Tibial nerve (tissue), 4 donors: ENCODE measurements around the gene CDK5.

Experiments
- CTCF ChIP-seq, 5 experiments: fragments of 200-600 bp in 3 of 5; fragments of 450-650 bp in 2 of 5; sonication (generic) in 3 of 5; IDR thresholded peaks; one replicate each; pipeline ENCODE4 v1.5.1; 2016 to 2019; ENCODE audit warnings: antibody characterized with exemption in 5 of 5, mild to moderate bottlenecking in 3 of 5, moderate library complexity in 2 of 5
- EP300 ChIP-seq, 2 donors: sonication (generic); formaldehyde crosslinking; IDR thresholded peaks; one replicate each; pipeline ENCODE4 v1.6.1; 2017; ENCODE audit warnings: antibody characterized with exemption in 2 of 2, mild to moderate bottlenecking in 1 of 2

DNA sequence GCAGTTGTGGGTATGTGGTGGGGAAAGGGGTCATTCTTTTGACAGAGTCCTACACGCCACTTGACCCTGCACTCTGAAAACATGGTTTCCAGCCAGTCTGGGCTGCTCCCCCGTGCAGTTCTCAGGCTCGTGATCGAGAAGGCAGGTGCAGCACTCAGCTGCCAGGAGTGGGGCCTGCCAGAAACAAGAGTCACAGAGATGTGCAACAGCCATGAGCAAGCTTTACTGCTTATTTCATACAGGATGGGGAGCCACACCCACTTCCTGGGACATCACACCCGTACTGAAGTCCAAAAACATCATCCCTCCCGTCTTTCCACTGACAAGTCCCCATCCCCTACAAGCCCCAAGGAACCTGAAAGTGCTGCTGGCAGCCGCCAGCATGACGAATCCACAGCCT is 42.7 kb downstream of the CDK5 start:
- TF ChIP-seq CTCF (IDR thresholded peaks at IDR 0.05) (no peak), EP300 (IDR thresholded peaks at IDR 0.05) (no peak)
